ENCODE data around the gene OSBPL8.

- TF ChIP-seq CTCF (IDR thresholded peaks at IDR 0.05; ENCODE audit: low read length) = no peak
- no peak for TF ChIP-seq EZH2 (IDR thresholded peaks at IDR 0.05; ENCODE audit: borderline replicate concordance, low read length)
Observed at GRCh38 chr12:76587428-76588178, 28.0 kb upstream of the OSBPL8 start.
